SK-N-MC (cell line): ENCODE results near the gene DLST.

ENCODE experiments used
- EZH2 ChIP-seq: fragments of 200-600 bp; sonication (generic); IDR thresholded peaks from one replicate; pipeline ENCODE4 v1.6.1; 2017; ENCODE audit warnings: antibody characterized with exemption
- FOXP2 ChIP-seq: optimal IDR thresholded peaks from 2 replicates; pipeline ENCODE3; 2011; ENCODE audit warnings: mild to moderate bottlenecking, moderate library complexity; ENCODE audit not compliant: insufficient read depth; ENCODE audit errors: extremely low read length, control extremely low read depth
- POLR2AphosphoS5 ChIP-seq: IDR thresholded peaks from 2 replicates; pipeline ENCODE4 v1.6.1; 2012; ENCODE audit warnings: mild to moderate bottlenecking, low read depth, low read length, borderline replicate concordance

- TF ChIP-seq EZH2: no peak
- no peak for TF ChIP-seq POLR2AphosphoS5
- no peak for TF ChIP-seq FOXP2
Measured at GRCh38 chr14:74912801-74913200, 31.1 kb downstream of the DLST start.
